ENCODE results near the gene THAP4. TPM values are rescaled to one million over a fixed set of nuclear protein-coding genes. Genes with fewer than 3 reads are reported as not detected.
A peak's percentile ranks its signal among the peaks of the same experiment; 100 is the strongest.

THAP4 gene
- total and polyA plus RNA-seq, 2 of the 4 experiments (the other 2 are of a cell fraction): 33.9 to 55.1 TPM

GRCh38 chr2:241609859-241610793 lies 26.8 kb downstream of the THAP4 start:
- Histone ChIP-seq H2AFZ (replicated peaks; ENCODE audit: low read length, poor library complexity) (peak overlapping the region; percentile 90), H2BK120ac (ENCODE audit: low read depth, low read length) (no peak overlapping the region; the same call in 1 of the 2 replicates), H4K91ac (ENCODE audit: insufficient read depth, low read depth, low read length) (peak overlapping the region; percentile 41; the same call in 1 of the 2 replicates), H3K9me3 (ENCODE audit: control insufficient read depth, insufficient read depth, low read length) (no peaks in the 10 kb centered on the region), H3K23ac (ENCODE audit: low read depth, low read length) (no peak overlapping the region), H3K4me3 (ENCODE audit: insufficient read depth, low read depth, low read length) (peak overlapping the region; percentile 38), H2AK9ac (replicated peaks; ENCODE audit: low read depth, low read length, poor library complexity) (peak overlapping the region; percentile 89), H3K9ac (ENCODE audit: low read depth, low read length) (peak overlapping the region; percentile 20; the same call in 1 of the 2 replicates), H2BK20ac (ENCODE audit: low read depth, low read length) (no peak overlapping the region), H4K5ac (ENCODE audit: low read depth, low read length) (peak overlapping the region; percentile 56; the same call in 1 of the 2 replicates), H3K36me3 (ENCODE audit: control insufficient read depth, insufficient read depth, low read length) (peaks cover 13% of the 10 kb centered on the region), H3K56ac (ENCODE audit: extremely low read depth, insufficient read depth, low read length) (no peak overlapping the region), H2AK5ac (ENCODE audit: low read depth, low read length) (peak overlapping the region; percentile 4; the same call in 1 of the 2 replicates), H2BK15ac (ENCODE audit: low read depth, low read length) (no peak overlapping the region), H4K8ac (ENCODE audit: low read depth in 2 of 2, low read length in 2 of 2) (peak overlapping the region in 1 of 2 experiments; percentile 73; a peak in 2 of 4 replicates), H3K4me1 (ENCODE audit: control insufficient read depth, insufficient read depth, low read length) (peaks cover 13% of the 10 kb centered on the region), H3K79me1 (ENCODE audit: low read depth in 1 of 2, low read length in 2 of 2) (peaks cover 37 to 69% of the 10 kb centered on the region in 2 experiments), H3K14ac (replicated peaks; ENCODE audit: low read depth, low read length) (peak overlapping the region; percentile 45; the same call in 1 of the 2 replicates), H3K4ac (ENCODE audit: low read depth, low read length) (peak overlapping the region; percentile 49; the same call in 1 of the 2 replicates), H3K27me3 (ENCODE audit: control insufficient read depth, insufficient read depth, low read length) (no peaks in the 10 kb centered on the region), H2BK5ac (ENCODE audit: low read depth, low read length, poor library complexity, severe bottlenecking) (no peak overlapping the region), H3K27ac (ENCODE audit: insufficient read depth, low read length) (no peak overlapping the region; the same call in 1 of the 2 replicates), H3K18ac (ENCODE audit: low read depth, low read length) (no peak overlapping the region; the same call in 1 of the 2 replicates), H3K9me1 (ENCODE audit: insufficient read depth, low read length) (peaks cover 13% of the 10 kb centered on the region), H3K4me2 (ENCODE audit: low read depth, low read length) (peak overlapping the region; percentile 39), H4K20me1 (ENCODE audit: insufficient read depth, low read length) (peaks cover 10% of the 10 kb centered on the region)
- intact Hi-C loops (cut with micrococcal nuclease) (loop anchor here (1.0 kb wide), 1 partner anchor 102 kb away; the partner anchor contains the start of gene STK25), in situ Hi-C loops (cut with MboI; ENCODE audit: low sequenced_read_pairs) (no loop called here), dilution Hi-C loops (cut with HindIII; ENCODE audit: low sequenced_read_pairs, unreplicated experiment) (no loop called here)
- BruUV-seq (replicated peaks): no TSS peak
- peak; percentile 97 for ATAC-seq (ENCODE audit: low read depth)
- ChIA-PET POLR2A (ENCODE audit: unreplicated experiment) (no interaction called here), CTCF (interaction anchor here (0.6 to 1.9 kb wide), 4 partner anchors 12 to 437 kb away, joined by 3 to 4 read pairs (median 3); no protein-coding TSS in a partner anchor)
- whole genome bisulfite sequencing, 2 experiments (ENCODE audit: extremely low coverage in 2 of 2, insufficient read length in 1 of 2): 17% methylated on average over 44 of the region's 76 CpGs; no CpG with 5 or more reads in 1 of the 2 experiments
- peak; percentile 66 for TF ChIP-seq CTCF (conservative IDR thresholded peaks at IDR 0.05; ENCODE audit: low read depth, low read length)
- no peak for TF ChIP-seq NFE2L2 (IDR thresholded peaks at IDR 0.05; ENCODE audit: low read depth, low read length)
- peak; percentile 91 for TF ChIP-seq MAZ (IDR thresholded peaks at IDR 0.05; ENCODE audit: borderline replicate concordance, low read depth, low read length)
- TF ChIP-seq FOS (IDR thresholded peaks at IDR 0.05; ENCODE audit: low read depth, low read length): no peak
- TF ChIP-seq ELK1 (IDR thresholded peaks at IDR 0.05; ENCODE audit: borderline replicate concordance, low read depth, low read length): no peak
- TF ChIP-seq SMC3 (IDR thresholded peaks at IDR 0.05; ENCODE audit: low read depth, low read length): peak; percentile 41; the same call in 1 of the 2 replicates
- TF ChIP-seq RFX5 (IDR thresholded peaks at IDR 0.05; ENCODE audit: low read depth, low read length): no peak
- peak; percentile 66 for TF ChIP-seq RAD21 (IDR thresholded peaks at IDR 0.05; ENCODE audit: low read length)
- TF ChIP-seq POLR2A (IDR thresholded peaks at IDR 0.05; ENCODE audit: low read depth, low read length): 0 out of 2 replicates have a peak, but pooled peaks have one; percentile 27
- DNase-seq: peak; percentile 62
